ENCODE results near the gene LHX5. TPM values are rescaled to one million over a fixed set of nuclear protein-coding genes. Genes with fewer than 3 reads are reported as not detected.

LHX5 gene
- total and polyA plus RNA-seq, 7 donors = not detected

DNA sequence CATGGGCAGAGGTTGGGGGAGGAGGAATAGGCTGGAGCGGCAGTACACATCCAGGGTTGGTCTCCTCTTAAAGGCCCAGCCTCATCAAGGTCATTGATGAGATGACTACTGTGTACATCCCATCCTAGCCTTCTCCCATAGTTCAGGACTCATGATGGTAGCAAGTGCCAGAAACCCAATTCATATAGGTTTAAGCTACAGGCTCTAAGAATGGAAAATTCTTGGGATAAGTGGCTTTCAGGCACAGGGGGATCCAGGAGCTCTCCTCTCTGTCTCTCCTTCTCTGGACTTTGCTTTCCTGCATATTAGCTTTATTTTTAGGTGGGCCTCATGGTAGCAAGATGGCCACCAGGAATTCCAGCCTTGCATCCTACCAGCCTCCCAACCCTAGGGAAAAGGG is 43.2 kb downstream of the LHX5 start:
- no peak overlapping the region for H3K4me3 ChIP-seq
- no peaks in the 10 kb centered on the region for H3K36me3 ChIP-seq
- H3K4me1 ChIP-seq = no peaks in the 10 kb centered on the region
- peaks cover 0 to 15% (median 0%) of the 10 kb centered on the region in 3 donors for H3K27me3 ChIP-seq
- H3K27ac ChIP-seq = no peak overlapping the region
- 91 to 92% methylated on average over 1 of the region's 1 CpG for WGBS, 2 donors
- no peak for TF ChIP-seq EP300 (IDR thresholded peaks at IDR 0.05)
- no peak for TF ChIP-seq POLR2A (IDR thresholded peaks at IDR 0.05)
- TF ChIP-seq POLR2AphosphoS5 (IDR thresholded peaks at IDR 0.05) = no peak
- TF ChIP-seq, protein P1, sequence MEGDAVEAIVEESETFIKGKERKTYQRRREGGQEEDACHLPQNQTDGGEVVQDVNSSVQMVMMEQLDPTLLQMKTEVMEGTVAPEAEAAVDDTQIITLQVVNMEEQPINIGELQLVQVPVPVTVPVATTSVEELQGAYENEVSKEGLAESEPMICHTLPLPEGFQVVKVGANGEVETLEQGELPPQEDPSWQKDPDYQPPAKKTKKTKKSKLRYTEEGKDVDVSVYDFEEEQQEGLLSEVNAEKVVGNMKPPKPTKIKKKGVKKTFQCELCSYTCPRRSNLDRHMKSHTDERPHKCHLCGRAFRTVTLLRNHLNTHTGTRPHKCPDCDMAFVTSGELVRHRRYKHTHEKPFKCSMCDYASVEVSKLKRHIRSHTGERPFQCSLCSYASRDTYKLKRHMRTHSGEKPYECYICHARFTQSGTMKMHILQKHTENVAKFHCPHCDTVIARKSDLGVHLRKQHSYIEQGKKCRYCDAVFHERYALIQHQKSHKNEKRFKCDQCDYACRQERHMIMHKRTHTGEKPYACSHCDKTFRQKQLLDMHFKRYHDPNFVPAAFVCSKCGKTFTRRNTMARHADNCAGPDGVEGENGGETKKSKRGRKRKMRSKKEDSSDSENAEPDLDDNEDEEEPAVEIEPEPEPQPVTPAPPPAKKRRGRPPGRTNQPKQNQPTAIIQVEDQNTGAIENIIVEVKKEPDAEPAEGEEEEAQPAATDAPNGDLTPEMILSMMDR (IDR thresholded peaks at IDR 0.05) = no peak
- peaks cover 0 to 4% (median 0%) of the 10 kb centered on the region in 4 donors for H3K9me3 ChIP-seq
- no peak for DNase-seq
- intact Hi-C loops (cut with DNase I) = loop anchor here (10.0 kb wide), 1 partner anchor 234 kb away; no protein-coding TSS in a partner anchor

DNA sequence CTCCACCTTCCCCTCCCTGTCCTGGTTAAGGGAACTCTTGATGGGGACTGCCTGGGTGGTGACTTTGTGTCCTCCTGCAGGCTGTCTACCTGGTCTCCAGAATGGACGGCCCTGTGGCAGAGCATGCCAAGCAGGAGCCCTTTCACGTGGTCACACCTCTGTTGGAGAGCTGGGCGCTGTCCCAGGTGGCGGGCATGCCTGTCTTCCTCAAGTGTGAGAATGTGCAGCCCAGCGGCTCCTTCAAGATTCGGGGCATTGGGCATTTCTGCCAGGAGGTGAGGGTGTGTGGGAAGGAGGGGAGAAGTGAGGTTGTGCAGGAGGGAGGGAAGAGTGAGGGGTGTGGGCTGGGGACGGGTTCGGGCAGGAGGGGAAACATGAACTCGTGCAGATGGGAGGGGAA is 43.8 kb downstream of the LHX5 start:
- Histone ChIP-seq H3K4me3 (no peak overlapping the region), H3K27ac (no peak overlapping the region), H3K36me3 (no peaks in the 10 kb centered on the region), H3K4me1 (peaks cover 0 to 5% (median under 1%) of the 10 kb centered on the region in 4 donors), H3K27me3 (peaks cover 0 to 15% (median 0%) of the 10 kb centered on the region in 3 donors), H3K9me3 (peaks cover 0 to 4% (median 0%) of the 10 kb centered on the region in 4 donors)
- intact Hi-C loops (cut with DNase I) = loop anchor here (10.0 kb wide), 1 partner anchor 233 kb away; no protein-coding TSS in a partner anchor
- TF ChIP-seq POLR2AphosphoS5 (IDR thresholded peaks at IDR 0.05) (no peak), EP300 (IDR thresholded peaks at IDR 0.05) (no peak), POLR2A (IDR thresholded peaks at IDR 0.05) (no peak)
- TF ChIP-seq, protein P1 (IDR thresholded peaks at IDR 0.05) = no peak
- WGBS, 2 donors = 76 to 78% methylated on average over 9 of the region's 9 CpGs
- DNase-seq = no peak

DNA sequence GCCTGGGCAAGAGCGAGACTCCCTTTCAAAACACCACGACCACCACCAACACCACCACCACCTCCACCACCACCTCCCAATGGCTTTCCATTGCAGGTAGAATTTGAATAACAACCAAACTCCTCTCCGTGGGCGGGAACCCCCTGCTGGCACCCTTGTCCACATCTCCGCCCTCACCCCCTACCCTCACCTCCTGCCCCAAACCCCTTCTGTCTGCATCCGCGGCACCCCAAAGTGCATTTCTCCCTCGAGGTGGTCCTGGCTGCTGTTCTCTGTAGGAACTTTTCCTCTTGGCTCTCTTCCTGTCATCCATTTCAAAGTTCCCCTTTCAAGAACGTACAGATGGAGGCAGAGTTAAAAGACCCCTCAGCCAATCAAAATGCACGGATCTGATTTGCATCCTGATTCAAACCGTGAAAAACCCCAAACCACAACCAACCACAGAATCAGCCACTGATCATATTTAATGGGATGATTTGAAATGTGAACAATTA is 45.7 kb downstream of the LHX5 start:
- H3K27ac ChIP-seq = no peak overlapping the region
- H3K9me3 ChIP-seq = peaks cover 0 to 4% (median 0%) of the 10 kb centered on the region in 4 donors
- H3K27me3 ChIP-seq = peaks cover 0 to 15% (median 0%) of the 10 kb centered on the region in 3 donors
- no peak overlapping the region for H3K4me3 ChIP-seq
- peaks cover 0 to 15% (median 8%) of the 10 kb centered on the region in 4 donors for H3K4me1 ChIP-seq
- intact Hi-C loops (cut with DNase I) = loop anchor here (10.0 kb wide), 1 partner anchor 231 kb away; no protein-coding TSS in a partner anchor
- whole genome bisulfite sequencing, 2 donors = 47 to 74% methylated on average over 11 of the region's 11 CpGs
- H3K36me3 ChIP-seq = no peaks in the 10 kb centered on the region
- TF ChIP-seq POLR2AphosphoS5 (IDR thresholded peaks at IDR 0.05) (no peak), POLR2A (IDR thresholded peaks at IDR 0.05) (no peak), EP300 (IDR thresholded peaks at IDR 0.05) (no peak)
- TF ChIP-seq, protein P1 (IDR thresholded peaks at IDR 0.05) = no peak
- no peak for DNase-seq

DNA sequence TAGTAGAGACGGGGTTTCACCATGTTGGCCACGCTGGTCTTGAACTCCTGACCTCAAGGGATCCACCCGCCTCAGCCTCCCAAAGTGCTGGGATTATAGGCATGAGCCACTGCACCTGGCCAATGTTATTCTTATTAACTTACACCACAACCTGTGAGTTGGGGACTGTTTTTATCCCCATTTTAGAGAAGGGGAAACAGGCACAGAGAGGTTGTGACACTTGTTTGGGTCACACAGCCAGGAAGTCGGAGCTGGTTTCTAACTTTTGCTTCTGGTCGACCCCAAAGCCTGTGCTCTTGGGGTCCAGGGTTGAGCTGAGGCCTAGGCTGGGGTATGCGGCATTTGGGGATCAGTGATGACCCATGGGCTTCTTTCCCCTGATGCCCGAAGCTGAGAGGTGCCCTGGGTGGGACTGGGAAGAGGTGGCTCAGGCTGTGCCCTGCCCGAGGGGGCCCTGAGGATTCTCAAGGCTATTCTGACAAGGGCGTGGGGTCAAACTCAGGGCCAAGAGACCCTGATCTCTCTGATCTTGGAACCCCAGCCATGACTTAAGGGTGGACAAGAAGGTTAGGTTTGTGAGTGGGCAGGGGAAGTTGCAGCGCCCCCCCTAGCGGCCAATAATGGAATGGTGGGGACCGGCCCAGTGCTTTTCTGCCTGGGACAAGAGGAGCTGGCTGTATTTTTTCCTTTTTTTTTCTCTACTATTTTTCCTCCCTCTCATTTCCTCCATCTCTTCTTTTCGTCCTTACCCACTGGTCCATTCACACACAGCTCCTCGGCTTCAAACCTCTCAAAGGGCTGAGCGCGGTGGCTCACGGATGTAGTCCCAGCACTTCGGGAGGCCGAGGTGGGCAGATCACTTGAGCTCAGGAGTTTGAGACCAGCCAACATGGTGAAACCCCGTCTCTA is 46.5 kb downstream of the LHX5 start:
- Histone ChIP-seq H3K27me3 (peaks cover 0 to 15% (median 0%) of the 10 kb centered on the region in 3 donors), H3K9me3 (peaks cover 0 to 2% (median 0%) of the 10 kb centered on the region in 4 donors), H3K36me3 (no peaks in the 10 kb centered on the region), H3K4me1 (peaks cover 0 to 15% (median 8%) of the 10 kb centered on the region in 4 donors), H3K27ac (no peak overlapping the region), H3K4me3 (no peak overlapping the region)
- 65% methylated on average over 20 of the region's 20 CpGs for WGBS, 2 donors
- intact Hi-C loops (cut with DNase I) = loop anchor here (10.0 kb wide), 1 partner anchor 230 kb away; no protein-coding TSS in a partner anchor
- TF ChIP-seq POLR2AphosphoS5 (IDR thresholded peaks at IDR 0.05) = no peak
- TF ChIP-seq, protein P1 (IDR thresholded peaks at IDR 0.05) = peak in 2 of 4 experiments; percentile 35 to 62
- DNase-seq = no peak

All from sigmoid colon (tissue), 7 donors.